OCI-LY7 (cell line): ENCODE data around the gene REEP6.

Experiments
- CTCF ChIP-seq: fragments of 200-600 bp; sonication (generic); conservative IDR thresholded peaks from 2 replicates; pipeline ENCODE4 v1.5.1; 2014; ENCODE audit warnings: mild to moderate bottlenecking, antibody characterized with exemption, low read length, moderate library complexity, mixed read lengths
- EZH2phosphoT487 ChIP-seq: fragments of 200-600 bp; sonication (generic); IDR thresholded peaks from 2 replicates; pipeline ENCODE4 v1.6.1; 2018; ENCODE audit warnings: low read depth, borderline replicate concordance, mild to moderate bottlenecking, mixed run types, antibody characterized with exemption, low read length, moderate library complexity, mixed read lengths

- TF ChIP-seq CTCF (no peak), EZH2phosphoT487 (no peak)
Measured at GRCh38 chr19:1467215-1467489, 23.8 kb upstream of the REEP6 start.
